ENCODE results near the gene UBE3C.
"Not testable (repeated sequence)": the region's sequence is repeated elsewhere in the genome, so short reads cannot be mapped to it uniquely, and the experiment has no call there.

The UBE3C gene

DNA sequence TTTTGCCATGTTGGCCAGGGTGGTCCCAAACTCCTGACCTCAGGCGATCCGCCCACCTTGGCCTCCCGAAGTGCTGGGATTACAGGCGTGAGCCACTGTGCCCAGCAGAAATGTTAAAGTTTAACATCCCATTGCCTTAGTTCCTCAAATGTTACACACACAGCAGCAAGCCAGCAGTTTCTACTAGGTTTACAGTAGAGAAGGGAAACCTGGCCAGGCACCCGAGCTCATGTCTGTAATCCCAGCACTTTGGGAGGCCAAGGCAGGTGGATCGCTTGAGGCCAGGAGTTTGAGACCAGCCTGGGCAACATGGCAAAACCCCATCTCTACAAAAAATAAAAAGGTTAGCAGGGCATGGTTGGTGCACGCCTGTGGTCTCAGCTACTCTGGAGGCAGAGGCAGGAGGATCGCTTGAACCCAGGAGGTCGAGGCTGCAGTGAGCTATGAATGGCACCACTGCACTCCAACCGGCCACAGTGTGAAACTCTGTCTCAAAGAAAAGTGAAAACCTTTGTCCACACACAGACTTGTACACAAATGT, 135.4 kb downstream of the UBE3C start:
- not testable (repeated sequence) for FAIRE-seq

DNA sequence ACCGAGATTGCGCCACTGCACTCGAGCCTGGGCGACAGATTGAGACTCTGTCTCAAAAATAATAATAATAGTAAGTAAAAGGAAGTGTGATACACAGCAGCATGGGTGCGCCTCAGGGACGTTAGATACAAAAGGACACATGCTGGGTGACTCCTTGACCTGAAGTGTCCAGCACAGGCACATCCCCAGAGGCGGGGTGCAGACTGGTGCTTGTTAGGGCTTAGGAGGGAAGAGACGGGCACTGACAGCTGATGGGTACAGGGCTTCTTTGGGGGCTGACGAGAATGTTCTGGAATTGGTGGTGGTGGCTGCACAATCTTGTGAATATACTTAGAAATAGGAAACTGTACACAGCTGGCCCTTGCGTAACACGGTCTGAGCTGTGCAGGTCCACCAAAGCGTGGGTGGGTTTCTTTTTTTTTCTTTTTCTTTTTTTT, 136.3 kb downstream of the UBE3C start:
- FAIRE-seq: no peak

DNA sequence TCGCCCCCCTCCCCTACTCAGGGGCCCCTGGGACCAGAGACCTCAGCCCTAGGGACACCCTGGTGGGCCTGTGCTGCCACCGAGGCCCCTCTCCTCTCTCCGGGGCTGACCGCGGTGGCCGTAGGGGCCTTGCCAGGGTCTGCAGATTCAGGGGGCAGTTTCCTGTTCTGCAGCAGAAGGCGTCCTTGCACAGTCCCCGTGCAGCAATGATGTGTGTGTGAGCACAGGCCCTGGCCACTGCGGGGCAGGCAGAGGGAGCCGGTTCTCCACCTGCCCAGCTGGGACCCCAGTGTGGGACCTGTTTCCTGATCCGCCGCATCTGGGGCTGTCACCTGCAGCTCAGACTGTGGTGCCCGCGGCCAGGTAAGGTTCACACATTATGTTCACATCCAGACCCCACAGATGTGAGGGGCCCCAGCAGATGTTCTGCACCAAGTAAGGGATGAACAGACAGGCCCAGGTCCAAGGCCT, 137.4 kb downstream of the UBE3C start:
- no peak for FAIRE-seq

DNA sequence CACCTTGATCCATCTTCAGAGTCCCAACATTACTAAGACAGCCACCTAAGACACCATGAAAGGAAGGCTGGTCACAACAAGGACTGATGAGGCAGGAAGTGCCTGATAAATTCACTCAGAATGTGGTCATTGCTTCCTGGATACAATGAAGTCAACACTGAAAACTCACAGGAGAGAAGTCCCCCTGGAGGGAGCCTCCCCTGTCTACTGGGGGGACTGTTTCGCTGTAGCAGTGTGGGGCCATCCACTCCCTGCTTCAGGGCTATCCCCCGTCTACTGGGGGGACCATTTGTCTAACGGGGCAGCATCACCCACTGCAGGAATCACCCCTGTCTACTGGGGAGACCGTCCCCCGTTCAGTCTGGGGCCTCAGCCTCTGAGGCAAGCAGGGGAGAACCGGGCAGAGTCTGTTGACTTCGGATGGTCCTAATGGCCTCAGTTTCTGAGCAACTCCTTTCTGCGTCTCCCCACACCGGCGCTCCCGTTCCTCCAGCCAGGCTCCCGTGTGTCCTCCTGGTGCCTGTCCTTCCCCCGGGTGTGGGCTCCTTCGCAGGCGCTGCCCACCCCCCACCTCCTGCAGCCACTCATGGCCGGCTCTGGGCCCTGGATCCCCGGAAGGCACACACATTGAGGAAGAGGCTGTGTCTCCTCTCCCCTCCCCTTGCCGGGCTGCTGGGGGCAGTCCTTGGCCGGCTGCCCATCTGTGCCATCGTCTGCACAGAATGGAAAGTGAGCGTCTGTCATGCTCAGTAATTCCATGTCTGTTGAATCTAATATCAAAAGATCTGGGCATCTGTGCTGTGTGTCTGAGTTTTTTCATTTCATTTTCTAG, 138.2 kb downstream of the UBE3C start:
- no peak for FAIRE-seq

DNA sequence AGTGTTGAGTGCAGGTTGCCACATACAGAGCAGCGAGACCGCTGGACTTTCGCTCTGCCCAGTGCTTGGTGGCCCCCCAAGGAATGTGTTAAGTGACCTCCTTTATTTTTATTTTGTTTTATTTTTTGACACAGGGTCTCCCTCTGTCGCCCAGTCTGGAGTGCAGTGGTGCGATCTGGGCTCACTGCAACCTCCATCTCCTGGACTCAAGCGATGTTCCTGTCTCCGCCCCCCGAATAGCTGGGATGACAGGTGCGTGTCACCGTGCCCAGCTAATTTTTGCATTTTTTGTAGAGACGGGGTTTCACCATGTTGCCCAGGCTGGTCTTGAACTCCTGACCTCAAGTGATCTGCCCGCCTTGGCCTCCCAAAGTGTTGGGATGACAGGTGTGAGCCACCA, 138.8 kb downstream of the UBE3C start:
- not testable (repeated sequence) for FAIRE-seq

DNA sequence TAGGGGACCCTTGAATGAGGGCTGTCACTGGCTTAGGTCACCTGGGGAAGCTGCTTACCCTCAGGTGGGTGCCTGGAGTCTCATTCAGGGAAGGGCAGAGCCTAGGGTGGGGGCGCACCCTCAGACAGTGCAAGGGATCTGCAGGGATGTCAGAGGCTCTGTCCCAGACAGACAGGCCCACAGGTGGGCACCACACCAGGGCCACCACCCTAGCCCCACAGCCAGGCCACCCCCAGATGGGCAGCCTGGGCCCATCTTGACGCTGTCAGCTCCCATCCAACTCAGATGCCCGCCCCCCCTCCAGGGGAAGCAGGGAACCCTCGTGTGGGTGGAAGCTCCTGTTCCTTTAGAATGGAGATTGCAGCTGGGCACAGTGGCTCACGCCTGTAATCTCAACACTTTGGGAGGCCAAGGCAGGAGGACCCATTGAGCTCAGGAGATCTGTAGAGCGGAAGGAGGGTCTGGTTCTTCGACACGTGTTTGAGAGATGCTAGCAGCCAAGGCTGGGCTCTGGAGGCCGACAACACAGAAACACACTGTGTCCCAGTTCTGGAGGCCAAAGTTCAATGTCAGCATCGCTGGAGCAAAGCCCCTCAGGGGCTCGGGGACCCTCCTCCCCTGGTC, 139.6 kb downstream of the UBE3C start:
- FAIRE-seq: no peak

DNA sequence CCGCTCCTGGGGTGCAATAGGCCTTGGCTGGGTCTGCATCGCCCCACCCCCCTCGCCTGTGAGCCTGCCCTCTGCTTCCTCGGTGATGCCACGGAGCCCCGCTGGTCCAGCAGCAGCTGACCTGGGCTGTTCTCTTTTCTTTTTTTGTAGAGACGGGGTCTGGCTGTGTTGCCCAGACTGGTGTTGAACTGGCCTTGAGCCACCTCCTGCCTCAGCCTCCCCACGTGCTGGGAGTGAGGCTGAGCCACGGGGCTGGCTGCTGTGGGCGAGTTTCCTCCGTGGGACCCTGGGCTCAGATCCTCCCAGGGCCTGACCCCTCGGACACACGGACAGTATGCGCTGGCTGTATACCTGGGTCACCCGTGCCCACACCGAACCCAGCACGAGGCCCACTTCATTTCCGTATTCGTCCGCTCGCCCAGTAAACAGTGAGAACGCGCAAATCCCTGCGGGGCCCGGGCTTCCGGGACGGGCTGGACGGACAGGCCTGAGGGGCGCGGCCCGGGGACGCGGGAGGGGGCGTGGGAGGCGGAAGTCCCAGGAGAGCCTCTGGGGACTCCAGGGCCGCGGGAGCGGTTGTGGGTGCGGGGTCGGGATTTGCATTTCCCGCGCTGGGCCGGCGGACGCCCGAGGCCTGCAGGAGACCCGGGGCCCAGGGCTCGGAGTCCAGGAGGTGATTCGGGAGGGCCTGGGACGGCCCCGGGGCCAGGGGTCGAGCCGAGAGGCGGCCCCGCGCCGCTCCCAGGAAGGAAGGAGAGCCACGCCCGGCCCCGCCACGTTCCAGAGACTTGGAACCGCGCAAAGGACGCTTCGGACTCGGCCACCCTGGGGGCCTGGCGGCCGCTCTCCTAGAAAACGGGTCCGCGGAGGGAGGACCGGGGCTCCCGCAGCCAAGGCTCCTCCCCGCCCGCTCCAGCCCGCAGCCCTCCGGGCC, 140.3 kb downstream of the UBE3C start:
- no peak for FAIRE-seq

DNA sequence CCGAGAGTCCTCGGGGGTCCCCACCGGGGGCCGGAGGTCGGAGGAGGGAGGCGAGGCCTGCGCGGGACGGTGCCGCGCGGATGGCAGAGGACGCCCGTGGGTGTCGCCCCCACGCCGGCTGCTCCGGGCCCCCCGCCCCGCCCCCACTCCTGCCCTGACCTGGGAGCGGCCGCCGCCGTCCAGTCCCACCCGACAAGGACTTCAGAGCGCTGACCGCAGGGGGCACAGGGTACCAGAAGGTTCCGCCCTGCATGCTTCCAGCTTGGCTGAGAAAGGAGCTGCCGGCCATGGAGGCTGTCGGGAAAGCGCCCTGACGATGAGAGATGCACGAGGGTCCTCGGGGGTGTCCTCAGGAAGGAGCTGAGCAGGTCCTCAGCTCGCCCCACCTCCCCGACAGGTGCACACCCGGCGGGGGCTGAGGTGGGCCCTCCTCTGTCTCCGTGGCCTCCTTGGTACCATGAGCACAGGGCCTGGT, 141.1 kb downstream of the UBE3C start:
- FAIRE-seq: no peak

DNA sequence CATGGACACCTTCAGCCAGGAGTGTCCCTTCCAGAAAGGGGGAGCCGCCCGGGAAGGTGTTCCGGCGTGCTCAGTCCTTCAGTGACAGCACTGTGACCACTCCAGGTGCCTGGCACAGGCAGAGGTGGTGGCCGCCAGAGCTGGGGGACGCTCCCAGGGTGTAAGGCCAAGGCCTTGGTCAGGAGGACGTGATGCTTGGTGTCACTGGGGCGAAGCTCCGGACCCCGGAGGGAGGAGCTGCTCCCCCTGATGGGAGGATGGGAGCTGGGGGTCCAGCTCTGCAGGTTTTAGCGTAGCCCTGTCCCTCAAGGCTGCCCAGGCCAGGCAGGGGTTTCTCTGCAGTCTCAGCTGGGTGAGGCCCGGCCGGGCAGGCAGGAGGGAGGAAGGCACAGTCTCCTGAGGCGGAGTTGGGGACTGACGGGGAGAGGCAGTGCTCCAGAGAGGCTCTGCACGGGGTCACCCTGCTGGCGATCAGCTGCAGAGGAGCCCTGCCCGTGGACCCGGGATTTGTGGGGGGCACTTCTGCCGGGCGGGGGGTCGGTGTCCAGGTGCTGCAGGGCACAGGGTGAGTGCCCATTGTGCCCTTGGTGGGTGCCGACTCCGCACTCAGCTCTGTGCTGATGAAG, 141.6 kb downstream of the UBE3C start:
- no peak for FAIRE-seq

DNA sequence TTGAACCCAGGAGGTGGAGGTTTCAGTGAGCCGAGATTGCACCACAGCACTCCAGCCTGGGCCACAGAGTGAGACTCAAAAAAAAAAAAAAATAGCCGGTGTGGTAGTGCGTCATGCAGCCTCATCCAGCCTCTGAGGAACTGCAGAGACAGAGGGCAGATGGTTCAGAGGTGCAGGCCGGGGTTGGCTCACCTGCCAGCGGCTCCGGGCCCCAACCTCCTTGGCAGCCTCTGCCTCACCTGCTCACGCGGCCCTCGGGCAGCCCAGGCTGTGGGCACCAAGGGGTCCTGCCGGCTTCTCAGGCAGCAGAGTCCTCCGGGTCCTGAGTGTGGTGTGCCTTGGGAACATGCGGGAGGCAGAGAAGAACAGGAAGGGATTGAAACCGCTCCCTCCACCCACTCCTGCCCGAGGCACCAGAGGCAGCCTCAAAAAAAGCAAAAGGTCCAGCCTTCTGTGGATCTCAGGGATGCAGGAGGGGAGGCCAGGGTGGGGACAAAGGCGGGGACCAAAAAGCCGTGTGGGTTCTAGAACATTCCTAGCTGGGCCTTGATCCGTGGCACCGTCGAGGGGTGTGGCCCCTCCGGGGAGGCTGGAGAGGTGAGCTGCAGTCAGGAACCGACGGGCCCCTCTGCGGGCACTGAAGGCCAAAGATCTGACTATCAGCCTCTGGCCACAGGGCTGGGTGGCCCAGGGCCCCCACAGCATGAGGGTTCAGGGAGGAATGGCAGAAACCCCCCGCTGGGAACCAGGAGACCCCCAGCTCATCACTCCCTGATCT, 142.7 kb downstream of the UBE3C start:
- no peak for FAIRE-seq

DNA sequence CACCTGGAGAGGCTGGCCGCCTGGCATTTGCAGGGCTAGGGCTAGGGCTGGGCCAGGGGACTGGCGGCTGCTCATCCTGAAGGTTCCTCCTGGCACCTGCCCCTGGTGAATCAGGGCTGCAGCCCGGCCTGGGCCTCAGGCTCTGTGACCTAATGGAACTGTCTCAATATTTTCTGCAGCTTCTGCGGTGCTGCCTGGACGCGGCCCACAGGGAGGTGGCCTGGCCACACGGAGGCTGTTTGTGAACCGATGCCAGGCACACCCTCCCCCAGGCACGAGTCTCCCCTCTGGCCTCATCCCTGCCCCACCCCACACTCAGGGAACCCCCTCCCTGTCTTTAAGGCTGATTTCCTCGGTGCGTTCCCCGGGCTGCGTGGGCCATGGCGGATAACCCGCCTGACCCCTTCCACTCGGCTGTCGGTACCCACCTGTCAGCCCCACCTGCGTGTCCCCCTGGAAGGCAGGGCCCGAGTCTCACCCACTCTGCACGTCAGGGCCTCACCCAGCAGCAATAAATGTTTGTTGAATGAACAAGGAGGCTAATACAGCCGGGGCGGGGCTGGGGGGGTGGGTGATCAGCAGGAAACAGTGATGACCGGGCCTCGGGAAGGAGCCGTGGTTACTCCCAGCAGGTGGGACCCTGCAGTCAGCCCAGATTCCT, 143.5 kb downstream of the UBE3C start:
- FAIRE-seq: no peak

DNA sequence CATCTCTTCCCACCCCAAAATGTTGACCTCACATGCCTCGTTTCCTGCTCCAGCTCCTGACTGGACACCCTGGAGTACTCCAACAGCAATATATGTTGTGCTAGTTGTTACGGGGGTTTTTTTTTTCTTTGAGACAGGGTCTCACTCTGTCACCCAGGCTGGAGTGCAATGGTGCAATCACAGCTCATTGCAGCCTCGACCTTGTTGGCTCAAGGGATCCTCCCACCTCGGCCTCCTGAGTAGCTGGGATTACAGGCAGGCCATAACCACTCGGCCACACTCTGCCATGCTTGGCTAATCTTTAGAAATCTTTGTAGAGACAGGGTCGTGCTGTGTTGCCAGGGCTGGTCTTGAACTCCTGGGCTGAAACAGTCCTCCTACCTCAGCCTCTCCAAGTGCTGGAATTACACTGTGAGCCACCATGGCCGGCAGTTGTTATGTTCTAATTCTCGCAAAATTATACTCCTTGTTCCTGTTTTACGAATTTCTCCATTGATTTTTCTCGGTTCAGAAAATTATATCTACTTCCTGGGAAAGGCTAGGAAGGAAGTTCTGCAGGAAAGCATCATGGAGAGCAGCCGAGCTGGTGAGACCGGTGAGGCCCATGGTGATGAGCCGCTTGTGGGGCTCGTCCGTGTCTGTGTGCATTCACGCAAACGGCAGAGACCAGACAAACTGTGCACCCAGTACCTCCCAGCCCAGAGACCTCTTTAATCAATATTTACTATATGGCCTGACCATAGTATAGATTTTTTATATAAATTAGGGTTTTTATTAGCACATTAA, 145.7 kb downstream of the UBE3C start:
- no peak for FAIRE-seq

DNA sequence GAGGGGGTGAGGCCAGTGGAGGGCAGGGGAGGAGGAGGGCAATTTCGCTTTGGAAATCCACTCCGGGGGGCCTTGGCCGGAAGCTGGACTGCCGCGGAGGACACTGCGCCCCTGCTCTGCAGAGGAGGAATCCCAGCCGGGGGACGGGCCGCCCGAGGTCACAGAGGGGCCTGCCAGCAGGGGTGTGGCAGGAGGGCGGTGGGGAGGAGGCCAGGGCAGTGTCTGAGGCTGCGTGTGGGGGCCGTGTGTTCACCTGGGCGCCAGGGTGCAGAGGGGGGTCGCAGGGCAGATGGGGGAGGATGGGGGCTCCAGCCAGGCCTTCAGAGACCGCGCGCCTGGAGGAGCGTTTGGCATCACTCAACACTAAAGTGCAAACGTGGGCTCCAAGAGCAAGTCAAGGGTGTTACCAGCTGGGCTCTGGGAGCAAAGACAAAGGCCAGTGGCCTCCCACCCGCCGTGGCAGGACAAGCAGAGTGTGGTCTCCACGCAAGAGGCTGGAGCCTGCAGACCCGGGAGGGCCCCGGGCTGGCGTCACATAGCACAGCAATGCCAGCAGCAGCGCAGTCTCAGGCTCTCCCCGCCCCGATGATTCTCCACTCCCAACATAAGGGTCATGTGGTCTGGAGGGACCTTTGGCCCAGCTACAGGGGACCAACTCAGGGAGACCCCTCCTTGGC, 152.8 kb downstream of the UBE3C start:
- no peak for FAIRE-seq

DNA sequence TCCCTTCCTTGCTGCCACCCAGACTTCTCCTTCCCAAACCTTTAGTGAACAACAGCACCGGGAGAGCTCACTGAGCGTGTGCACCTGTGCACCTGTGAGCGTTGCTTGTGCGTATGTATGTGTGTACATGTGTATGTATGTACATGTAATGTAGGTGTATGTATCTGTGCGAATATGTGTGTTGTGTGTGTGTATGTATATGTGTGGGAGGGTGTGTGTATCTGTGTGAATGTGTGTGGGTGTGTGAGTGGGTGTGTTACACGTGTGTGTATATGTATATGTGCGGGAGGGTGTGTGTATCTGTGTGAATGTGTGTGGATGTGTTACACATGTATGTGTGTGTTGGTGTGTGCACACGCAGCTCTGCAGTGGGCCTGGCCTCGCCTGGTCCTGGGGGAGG, 153.5 kb downstream of the UBE3C start:
- FAIRE-seq: no peak

DNA sequence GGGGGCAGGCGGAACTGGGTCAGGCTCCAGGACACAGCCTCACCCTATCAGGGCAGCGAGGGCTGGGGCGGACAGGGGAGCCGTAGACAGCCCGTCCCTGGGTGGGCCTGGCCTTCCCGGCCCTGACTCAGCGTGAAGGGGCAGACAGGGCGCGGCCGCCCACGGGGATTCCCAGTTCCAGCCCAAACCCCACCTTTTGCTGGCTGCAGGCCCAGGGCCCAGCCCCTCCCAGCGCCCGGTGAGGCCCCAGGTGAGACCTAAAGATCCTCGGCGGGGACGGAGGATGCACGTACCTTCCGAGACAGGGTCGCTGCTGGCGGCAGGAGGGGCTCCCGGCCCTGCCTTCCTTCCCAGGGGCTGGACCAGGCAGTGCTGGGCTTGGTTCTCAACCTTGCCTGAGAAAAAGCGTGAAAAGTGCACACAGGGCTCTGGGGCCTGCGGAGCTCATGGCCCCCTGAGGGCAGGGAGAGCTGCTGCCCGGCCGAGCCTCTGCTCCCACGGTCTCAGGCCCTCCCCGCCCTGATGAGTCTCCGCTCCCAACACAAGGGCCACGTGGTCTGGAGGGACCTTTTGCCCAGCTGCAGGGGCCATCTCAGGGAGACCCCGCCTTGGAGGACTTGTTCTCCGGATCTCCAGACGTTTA, 154.2 kb downstream of the UBE3C start:
- no peak for FAIRE-seq

DNA sequence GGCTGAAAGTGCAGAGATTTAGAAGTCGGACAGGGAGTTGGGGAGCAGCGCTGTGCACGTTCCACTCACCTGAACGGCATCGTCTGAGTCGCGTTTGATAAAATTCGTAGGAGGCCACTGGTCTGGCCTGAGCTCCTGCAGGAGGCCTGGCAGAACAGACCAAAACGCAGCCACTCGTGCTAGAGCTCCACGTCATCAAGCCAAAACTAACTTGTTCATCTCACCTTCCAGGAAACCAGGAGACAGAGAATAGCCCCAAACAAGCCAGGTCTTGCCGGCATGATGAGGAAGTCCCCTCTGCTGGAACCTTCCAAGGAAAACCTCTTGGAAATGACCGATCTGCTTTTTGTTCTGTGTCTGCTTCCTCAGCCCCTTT, 154.7 kb downstream of the UBE3C start:
- FAIRE-seq: no peak

DNA sequence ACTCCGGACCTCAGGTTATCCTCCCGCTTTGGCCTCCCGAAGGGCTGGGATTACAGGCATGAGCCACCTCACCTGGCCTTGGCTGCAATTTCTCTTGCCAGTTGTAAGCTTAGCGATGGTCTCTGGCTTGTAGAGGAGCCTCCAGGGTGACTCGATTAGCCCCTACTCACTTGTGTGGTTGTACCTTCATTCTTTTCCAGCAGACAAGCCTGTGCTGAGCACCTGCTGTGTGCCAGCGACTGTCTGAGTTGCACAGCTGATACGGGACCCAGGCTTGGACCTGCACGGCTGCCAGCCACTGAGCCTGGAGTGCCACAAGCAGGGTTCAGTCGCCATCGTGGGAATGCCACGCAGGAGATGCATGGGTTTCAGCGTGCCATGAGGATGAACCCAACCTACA, 156.0 kb downstream of the UBE3C start:
- FAIRE-seq: no peak

DNA sequence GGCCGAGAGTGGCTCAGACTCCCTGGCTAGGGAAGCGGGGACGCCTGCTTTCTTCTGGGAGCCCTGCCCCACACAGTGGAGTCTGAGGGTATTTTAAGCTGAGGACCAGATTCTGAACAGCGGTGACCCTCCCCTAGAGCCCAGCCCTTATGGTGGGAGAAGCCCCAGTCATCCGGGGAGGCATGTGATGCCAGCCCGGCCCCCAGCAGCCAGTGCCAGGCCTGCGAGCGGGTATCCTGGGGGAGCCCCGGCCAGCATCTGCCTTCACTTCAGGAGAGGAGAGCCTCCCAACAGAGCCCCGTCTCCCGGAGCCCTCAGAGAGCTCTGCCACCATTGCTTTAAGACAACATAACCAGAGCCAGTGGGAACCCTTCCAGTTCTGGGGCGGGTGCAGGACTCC, 156.6 kb downstream of the UBE3C start:
- FAIRE-seq: no peak

DNA sequence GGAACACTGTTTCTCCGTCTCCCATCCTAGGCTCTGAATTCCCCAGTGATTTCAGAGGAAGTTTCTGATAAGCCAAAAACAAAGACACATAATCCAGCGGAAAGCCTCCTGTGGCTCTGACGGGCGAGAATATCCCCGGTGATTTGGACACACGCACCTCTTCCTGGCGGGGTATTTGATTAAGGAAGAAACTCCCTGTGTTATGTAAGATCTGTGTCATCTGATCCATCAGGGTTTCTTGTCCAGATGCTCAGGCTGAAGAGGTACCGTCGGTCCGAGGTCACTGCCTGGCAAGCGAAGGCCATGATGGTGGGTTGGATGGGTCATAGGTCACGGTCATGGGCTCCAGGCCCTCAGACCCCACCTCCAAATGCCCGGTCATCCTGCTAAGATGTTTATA, 158.5 kb downstream of the UBE3C start:
- no peak for FAIRE-seq
